Fibroblast of skin of left quadriceps (primary cell): ENCODE measurements around the gene ACOT7.

ENCODE experiments used
- DNase-seq, 2 experiments: peaks; one replicate each; pipeline ENCODE4 v3.0.0-alpha.2; 2013; ENCODE audit warnings: low read depth in 2 of 2

Gene ACOT7

GRCh38 chr1:6360517-6361070, 33.0 kb downstream of the ACOT7 start:
- DNase-seq, result no peak

DNA sequence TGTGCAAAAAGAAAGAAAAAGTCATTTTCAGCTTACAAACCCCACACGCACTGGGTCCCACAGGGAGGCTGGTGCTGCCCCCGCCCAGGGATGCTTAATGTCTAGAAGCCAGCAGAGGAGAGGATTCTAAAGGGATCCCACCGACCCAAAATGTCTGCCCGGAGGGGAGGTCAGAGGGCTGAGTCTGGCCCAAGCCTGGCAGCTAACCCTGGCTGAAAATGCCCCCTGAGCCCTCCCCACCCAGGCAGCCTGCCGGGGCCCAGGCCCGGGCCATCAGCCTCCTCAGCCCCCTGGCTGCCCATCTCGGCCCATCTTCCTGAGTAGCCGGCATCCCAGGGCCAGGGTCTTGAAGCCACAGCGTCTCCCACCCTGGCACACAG, 33.5 kb downstream of the ACOT7 start:
- no peak for DNase-seq

GRCh38 chr1:6359216-6360116, 34.1 kb downstream of the ACOT7 start:
- DNase-seq, result peak in 1 of 2 experiments; percentile 2

DNA sequence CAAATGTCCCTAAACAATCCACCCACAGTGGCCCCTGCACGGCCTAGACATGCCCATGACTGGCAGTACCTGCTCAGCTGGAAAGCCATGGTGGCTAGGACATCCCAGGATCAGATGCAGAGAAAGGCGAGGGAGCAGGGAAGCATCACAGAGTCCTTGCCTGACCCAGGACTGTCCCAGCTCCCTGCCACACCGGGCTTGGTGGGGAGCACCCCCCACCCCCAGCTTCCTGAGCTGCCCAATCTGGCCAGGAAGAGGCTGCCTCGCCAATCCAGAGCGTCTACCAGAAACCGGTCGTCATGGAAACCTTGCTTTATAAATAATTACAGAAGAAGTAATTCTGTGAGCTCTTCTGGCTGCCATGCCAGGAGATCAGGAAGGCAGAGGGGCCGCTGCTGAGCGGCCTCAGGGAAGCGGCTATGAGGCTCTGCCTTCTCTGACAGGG, 34.8 kb downstream of the ACOT7 start:
- DNase-seq, result no peak

DNA sequence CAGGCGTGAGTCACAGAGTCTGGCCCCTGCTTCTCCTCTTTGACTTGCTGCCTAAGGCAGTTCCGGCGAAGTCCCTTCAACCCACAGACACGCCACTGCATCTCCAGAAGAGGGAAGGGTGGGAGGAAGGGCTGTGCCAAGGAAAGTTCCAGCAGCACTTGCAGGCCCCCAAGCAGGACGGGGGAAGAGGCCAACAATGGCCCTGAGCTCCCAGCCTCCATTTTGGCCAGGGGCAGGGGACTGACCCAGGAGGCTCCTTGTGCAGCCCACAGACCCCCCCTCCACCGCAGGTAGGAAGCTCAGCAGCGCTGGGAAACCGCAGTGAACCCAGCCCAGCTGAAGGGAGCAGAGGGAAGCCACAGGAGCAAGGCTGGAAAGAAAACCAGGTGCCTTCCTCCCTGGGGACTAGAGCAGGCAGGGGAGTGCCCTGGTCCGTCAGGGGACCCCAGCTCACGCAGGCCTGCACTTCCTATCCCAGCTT, 35.4 kb downstream of the ACOT7 start:
- no peak for DNase-seq

- DNase-seq, result no peak
Measured at GRCh38 chr1:6357243-6357936, 36.2 kb downstream of the ACOT7 start.

GRCh38 chr1:6355621-6356020, 37.9 kb downstream of the ACOT7 start:
- DNase-seq, result no peak

GRCh38 chr1:6354659-6355317, 38.8 kb downstream of the ACOT7 start:
- no peak for DNase-seq

DNA sequence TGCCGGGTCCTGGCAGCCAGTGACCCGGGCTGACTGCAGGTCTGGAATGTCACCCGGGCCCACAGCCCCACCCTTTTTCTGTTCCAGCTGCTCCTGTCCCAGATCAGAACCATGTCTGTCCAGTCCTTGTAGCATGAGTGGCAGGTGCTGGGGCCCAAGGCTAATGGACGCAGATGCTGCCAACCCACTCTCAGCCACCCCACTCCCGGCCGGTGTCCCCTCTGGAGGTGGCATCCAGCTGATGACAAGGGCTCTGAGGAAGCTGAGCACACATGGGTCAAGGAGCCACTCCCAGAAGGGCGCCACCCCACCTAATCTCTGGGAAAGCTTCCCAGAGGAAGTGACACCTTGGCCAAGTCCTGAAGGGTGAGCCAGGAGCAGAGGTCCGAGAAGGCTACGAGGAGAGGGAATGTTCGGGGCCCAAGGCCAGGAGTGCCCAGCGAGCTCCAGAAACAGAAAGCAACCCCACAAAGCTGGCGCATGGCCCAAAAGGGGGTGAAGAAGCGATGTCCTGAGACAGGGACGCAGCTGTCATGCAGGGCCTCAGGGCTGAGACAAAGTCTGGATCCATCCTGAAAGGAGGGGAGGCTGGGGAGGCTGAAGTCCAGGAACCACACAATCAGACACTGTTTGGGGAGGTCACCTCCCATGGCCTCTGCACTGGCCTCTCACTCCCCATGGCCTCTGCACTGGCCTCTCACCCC, 39.5 kb downstream of the ACOT7 start:
- no peak for DNase-seq

GRCh38 chr1:6353619-6353954, 40.0 kb downstream of the ACOT7 start:
- no peak for DNase-seq

DNA sequence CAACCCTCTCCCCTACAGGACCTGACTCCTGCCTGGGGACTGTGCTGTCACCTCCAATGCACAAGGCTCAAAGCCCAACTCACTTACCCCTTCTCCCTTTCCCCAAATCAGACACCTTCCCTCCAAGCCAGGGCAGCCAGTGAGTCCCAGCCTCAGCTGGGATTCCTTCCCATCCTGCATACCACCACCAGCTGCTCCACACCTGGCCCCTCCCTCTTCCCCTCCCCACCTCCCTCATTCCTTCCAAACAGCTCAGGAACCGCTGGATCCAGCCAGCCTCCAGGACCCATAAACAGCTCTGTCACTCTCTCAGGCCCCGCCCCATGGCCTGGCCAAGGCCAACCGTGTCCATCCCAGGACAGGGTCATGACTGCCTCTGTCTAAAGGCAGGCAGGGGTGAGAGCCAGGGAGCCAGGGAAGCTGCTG, 41.4 kb downstream of the ACOT7 start:
- DNase-seq, result no peak

DNA sequence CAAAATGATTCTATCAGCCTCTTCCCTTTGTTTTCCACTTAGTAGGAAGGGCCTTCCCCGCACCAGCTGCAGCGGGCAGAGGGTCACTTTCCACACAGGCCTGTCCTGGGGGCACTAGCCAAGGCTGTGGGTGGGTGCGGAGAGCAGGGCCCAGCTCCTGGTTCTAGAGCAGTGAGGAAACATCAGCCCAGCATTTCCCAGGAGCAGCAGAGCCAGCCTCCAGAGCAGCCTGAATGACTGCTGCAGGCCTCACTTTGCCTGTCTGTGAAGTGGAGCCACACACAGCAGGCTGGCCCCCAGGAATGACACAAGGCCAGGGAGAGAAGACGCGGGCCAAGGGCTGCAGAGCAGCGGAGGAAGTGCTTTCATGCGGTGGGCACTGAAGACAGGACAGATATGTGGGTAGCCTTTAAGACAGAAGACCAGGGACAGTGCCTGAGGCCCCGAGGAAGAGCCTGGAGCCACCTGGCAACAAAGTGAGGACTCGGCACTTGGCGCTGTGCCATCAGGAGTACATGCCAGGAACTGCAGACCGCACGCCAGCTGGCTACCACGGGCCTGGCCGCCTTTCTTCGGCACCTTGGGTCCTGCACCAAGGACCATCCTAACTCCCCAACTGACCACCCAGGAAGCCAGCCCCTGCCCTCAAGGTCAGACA, 42.0 kb downstream of the ACOT7 start:
- no peak for DNase-seq

- no peak for DNase-seq
Measured at GRCh38 chr1:6350416-6351088, 43.0 kb downstream of the ACOT7 start.

DNA sequence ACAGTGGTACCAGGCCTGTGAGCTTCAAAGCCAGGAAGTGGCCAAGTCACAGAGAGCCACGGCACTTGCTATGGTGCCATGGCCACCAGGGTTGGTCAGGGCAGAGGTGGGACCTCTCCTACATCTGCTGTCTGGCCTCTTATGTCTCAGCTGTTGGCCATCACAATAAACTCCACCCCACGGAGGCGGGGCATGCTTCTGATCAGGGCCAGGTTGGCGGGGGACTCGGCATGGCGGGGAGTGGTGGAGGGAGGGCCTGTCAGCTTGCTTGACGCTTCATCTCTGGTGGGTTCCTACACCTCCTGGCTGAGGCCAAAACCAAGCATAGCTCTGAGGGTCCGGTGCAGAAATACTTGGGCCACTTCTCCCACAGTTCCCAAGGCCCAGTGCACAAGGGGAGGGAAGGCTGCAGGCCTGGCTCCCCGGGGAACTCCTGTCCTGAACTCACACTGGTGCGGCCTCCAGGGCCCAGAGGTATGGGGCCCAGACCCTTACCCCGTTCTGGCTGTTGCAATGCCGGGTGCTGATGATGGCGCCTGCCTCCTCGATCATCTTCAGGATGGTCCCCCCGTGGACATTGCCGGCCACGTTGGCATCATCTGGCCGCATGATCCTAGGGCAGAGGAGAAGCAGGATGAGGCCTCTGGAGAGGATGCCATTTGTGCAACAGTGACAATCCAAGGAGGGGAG, 44.2 kb downstream of the ACOT7 start:
- DNase-seq, result no peak

- DNase-seq, result no peak
Measured at GRCh38 chr1:6348511-6349191, 44.9 kb downstream of the ACOT7 start.

DNA sequence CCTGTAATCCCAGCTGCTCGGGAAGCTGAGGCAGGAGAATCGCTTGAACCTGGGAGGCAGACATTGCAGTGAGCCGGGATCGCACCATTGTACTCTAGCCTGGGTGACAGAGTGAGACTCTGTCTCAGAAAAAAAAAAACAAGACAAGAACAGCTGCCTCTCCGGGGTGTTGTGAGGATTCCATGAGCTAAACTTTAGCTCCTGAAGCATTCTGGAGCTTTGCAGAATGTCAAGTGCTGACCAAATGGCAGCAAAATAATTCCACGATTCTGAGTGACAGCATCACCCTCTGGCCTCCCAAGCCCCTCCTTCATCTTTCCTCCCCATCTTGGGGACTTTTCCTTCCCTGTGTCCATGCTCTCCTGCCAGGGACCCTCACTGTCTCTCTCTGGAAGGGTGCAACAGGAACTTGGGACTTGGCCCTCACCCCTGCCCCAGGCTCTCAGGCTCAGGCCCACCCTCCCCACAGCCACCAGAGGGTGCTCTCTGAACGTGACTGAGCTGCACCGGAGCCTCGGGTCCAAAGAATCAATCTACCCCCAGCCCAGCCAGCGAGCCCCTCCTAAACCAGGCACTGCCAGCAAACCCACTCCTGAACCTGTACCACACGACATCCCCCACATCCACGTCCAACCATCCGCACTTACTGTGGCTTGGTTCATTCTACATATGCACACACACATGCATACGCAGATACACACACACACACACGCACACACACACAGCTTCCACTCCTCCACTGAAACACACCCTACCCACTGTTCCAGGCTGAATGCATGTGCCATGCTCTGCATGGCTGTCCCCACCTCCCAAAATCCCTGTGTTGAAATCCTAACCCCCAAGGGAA, 45.7 kb downstream of the ACOT7 start:
- DNase-seq, result no peak

DNA sequence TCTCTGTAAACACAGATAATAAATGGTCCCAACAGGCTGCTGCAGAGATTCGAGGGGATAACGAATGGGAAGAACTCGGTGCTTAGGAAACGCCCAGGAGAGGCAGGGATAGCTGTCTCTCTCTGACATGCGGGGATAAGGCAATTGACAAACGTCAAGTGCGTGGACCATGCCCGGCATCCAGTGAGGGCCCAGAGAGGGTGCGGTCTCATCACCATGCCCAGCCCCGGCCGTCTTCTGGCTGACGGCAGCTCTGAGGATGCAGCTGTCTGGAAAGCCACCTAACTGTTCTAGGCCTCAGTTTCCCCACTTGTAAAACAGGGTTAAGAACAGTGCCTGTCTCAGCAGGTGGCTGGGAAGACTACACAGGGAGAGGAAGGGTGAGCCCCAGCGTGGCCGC, 48.1 kb downstream of the ACOT7 start:
- DNase-seq, result no peak

GRCh38 chr1:6345009-6345408, 48.6 kb downstream of the ACOT7 start:
- DNase-seq, result no peak
